ENCODE measurements around the gene C1orf21.

C1orf21 gene

DNA sequence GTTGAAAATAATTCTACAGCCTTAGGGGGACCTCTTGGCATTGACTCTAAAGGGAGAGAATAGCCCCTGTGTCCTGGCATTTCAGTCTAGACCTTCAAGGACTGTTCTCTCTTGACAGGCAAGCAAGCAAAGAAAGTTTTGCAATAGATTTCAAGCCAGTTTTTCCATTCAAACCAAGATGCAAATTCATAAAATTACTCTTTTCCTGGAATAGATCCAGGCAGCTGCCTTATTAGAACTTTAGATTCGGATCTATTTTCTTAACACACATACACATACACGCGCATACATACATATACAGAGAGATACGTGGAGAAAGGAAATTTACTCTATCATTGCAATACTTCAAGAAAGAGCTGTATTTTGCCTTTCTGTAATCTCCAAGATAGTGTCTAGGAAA is 238.4 kb downstream of the C1orf21 start:
- H3K4me3 ChIP-seq (ENCODE audit: low read length): no peak overlapping the region
- no peak for TF ChIP-seq CTCF (conservative IDR thresholded peaks at IDR 0.05; ENCODE audit: low read depth, low read length)
- DNase-seq (ENCODE audit: low read depth): no peak

- no peak for TF ChIP-seq CTCF (conservative IDR thresholded peaks at IDR 0.05; ENCODE audit: low read depth, low read length)
Observed at GRCh38 chr1:184626076-184627006, 239.5 kb downstream of the C1orf21 start.

GRCh38 chr1:184627007-184627341 is 240.1 kb downstream of the C1orf21 start:
- DNase-seq (ENCODE audit: low read depth): no peak
- no peak overlapping the region for H3K4me3 ChIP-seq (ENCODE audit: low read length)
- no peak for TF ChIP-seq CTCF (conservative IDR thresholded peaks at IDR 0.05; ENCODE audit: low read depth, low read length)

More at GRCh38 chr1:184626076-184627006, 239.5 kb downstream of the C1orf21 start:
- H3K4me3 ChIP-seq (ENCODE audit: low read length): no peak overlapping the region
- no peak for DNase-seq (ENCODE audit: low read depth)

GRCh38 chr1:184629266-184629665 is 242.4 kb downstream of the C1orf21 start:
- TF ChIP-seq CTCF (conservative IDR thresholded peaks at IDR 0.05; ENCODE audit: low read depth, low read length): no peak
- no peak for DNase-seq (ENCODE audit: low read depth)
- H3K4me3 ChIP-seq (ENCODE audit: low read length): no peak overlapping the region

DNA sequence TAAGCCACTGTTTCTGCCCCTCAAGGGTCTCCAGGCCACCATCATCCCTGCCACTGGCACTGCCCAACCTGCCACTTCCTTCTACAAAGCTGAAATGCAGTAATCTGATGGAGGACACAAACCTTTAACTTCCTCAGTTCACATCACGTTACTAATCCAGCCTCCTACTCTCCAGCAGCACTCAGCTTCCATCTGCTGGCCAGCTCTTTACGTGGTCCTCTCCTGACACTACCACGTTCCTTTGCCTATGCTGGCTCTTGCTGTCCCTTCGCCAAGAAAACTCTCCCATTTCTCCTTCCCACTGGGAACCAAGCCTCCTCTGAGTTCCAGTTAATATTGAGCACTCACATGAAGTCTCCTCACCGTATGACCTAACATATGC is 243.8 kb downstream of the C1orf21 start:
- no peak for DNase-seq (ENCODE audit: low read depth)
- TF ChIP-seq CTCF (conservative IDR thresholded peaks at IDR 0.05; ENCODE audit: low read depth, low read length): no peak
- H3K4me3 ChIP-seq (ENCODE audit: low read length): no peak overlapping the region

GRCh38 chr1:184632415-184633175 is 245.8 kb downstream of the C1orf21 start:
- TF ChIP-seq CTCF (conservative IDR thresholded peaks at IDR 0.05; ENCODE audit: low read depth, low read length): no peak
- H3K4me3 ChIP-seq (ENCODE audit: low read length): no peak overlapping the region
- DNase-seq (ENCODE audit: low read depth): no peak

All from retinal pigment epithelial cell (primary cell).